ENCODE data around the gene BRPF3. TPM values are rescaled to one million over a fixed set of nuclear protein-coding genes. Genes with fewer than 3 reads are reported as not detected.

Gene BRPF3
- total RNA-seq, 1 donor from 2014 or later, result 7.1 TPM

DNA sequence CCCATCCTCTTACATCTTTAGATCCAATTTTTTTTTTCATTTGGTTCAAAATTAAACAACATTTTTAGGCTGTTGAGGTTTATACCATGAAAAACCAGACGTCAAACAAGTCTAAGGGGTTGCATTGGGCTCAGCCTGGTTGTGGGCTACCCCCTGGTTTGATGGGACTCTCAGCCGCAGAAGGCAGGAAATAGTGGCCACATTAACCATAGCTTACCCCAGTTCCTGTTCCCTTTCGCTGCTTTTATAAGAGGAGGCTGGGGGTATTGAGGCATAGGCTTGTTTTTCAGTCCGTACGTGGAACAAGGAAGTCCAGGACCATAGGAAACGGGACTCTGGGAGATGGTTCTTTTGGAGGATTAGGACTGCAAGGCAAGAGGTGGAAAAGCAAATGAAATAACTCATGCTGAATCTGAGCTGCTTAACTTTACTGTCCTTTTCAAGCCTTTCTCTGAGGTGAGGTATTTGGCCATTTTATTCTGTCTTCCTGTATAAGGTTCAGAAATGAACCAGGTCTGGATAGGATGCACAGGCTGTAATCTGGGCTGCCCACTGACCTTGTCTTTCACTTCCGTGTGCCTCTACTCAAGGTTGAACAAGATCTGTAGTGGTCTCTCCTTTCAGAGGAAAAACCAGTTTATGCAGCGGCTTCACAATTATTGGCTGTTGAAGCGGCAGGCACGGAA, 7.7 kb downstream of the BRPF3 start:
- DNase-seq (ENCODE audit: low read depth), result no peak
- TF ChIP-seq, protein P1, sequence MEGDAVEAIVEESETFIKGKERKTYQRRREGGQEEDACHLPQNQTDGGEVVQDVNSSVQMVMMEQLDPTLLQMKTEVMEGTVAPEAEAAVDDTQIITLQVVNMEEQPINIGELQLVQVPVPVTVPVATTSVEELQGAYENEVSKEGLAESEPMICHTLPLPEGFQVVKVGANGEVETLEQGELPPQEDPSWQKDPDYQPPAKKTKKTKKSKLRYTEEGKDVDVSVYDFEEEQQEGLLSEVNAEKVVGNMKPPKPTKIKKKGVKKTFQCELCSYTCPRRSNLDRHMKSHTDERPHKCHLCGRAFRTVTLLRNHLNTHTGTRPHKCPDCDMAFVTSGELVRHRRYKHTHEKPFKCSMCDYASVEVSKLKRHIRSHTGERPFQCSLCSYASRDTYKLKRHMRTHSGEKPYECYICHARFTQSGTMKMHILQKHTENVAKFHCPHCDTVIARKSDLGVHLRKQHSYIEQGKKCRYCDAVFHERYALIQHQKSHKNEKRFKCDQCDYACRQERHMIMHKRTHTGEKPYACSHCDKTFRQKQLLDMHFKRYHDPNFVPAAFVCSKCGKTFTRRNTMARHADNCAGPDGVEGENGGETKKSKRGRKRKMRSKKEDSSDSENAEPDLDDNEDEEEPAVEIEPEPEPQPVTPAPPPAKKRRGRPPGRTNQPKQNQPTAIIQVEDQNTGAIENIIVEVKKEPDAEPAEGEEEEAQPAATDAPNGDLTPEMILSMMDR (conservative IDR thresholded peaks at IDR 0.05; ENCODE audit: low read depth, low read length), result no peak
- no peak overlapping the region for H3K4me3 ChIP-seq (ENCODE audit: low read depth, low read length)

DNA sequence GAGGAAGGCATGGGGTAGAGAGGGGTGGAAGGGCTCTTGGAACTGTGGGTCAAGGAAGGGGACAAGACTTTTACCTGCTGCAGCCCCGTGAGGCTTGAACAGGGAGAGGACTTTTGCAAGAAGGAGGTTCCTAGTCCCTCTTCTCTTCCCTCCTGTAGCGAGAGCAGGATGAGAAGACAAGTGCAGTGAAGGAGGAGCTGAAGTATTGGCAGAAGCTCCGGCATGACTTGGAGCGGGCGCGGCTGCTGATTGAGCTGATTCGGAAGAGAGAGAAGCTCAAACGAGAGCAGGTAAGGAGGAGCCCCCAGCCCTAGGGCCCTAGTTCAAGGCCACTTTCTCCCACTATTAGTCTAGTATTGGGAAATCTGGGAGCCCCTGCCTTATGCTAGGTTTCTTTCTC, 10.6 kb downstream of the BRPF3 start:
- TF ChIP-seq, protein P1 (conservative IDR thresholded peaks at IDR 0.05; ENCODE audit: low read depth, low read length), result no peak
- DNase-seq (ENCODE audit: low read depth), result no peak
- H3K4me3 ChIP-seq (ENCODE audit: low read depth, low read length), result no peak overlapping the region

DNA sequence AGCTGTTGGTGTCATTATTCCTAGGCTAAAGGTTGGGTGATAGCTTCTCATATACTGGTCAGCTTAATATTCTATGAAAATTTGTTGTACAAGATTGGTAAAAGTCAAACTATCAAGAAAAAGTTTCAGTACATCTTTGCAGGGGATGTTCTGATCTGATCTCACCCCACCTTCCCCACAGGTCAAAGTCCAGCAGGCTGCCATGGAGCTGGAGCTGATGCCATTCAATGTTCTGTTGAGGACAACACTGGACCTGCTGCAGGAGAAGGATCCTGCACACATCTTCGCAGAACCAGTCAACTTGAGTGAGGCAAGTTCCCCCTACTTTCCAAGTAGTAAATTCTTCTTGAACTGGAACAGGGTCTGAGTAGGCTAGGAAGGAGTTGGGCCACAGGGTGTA, 13.1 kb downstream of the BRPF3 start:
- TF ChIP-seq, protein P1 (conservative IDR thresholded peaks at IDR 0.05; ENCODE audit: low read depth, low read length), result no peak
- DNase-seq (ENCODE audit: low read depth), result no peak
- no peak overlapping the region for H3K4me3 ChIP-seq (ENCODE audit: low read depth, low read length)

DNA sequence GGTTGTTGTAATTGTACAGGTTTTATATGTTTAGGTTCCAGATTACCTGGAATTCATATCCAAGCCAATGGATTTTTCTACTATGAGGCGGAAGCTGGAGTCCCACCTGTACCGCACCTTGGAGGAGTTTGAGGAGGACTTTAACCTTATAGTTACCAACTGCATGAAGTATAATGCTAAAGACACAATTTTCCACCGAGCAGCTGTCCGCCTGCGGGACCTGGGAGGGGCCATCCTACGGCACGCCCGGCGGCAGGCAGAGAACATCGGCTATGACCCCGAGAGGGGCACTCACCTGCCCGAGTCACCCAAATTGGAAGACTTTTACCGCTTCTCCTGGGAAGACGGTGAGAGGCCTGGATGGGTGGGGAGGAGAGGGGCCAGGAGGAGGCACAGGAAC, 13.6 kb downstream of the BRPF3 start:
- TF ChIP-seq, protein P1 (conservative IDR thresholded peaks at IDR 0.05; ENCODE audit: low read depth, low read length), result no peak
- H3K4me3 ChIP-seq (ENCODE audit: low read depth, low read length), result no peak overlapping the region
- DNase-seq (ENCODE audit: low read depth), result no peak

DNA sequence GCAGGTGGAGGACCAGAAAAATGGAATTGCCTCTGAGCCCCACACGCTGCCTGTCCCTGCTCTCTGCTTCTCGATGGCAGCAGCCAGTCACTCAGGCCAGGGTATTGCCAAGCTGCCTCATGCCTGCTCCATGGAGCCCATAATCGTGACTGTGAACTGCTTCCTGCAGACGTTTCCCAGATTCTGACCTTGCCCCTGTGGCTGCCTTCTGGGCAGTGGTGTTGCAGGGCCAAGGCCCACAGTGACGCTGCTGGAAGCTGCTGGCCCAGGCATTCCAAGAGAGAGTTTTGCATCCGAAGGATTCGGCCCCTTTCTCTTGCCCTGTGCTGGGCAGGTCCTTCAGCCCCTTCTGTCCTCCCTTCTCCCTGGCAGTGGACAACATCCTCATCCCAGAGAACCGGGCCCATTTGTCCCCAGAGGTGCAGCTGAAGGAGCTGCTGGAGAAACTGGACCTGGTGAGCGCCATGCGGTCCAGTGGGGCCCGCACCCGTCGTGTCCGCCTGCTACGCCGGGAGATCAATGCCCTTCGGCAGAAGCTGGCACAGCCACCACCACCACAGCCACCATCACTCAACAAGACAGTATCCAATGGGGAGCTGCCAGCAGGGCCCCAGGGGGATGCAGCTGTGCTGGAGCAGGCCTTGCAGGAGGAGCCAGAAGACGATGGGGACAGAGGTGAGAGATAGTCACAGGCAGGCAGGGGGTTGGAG, 14.5 kb downstream of the BRPF3 start:
- no peak for DNase-seq (ENCODE audit: low read depth)
- H3K4me3 ChIP-seq (ENCODE audit: low read depth, low read length), result no peak overlapping the region
- TF ChIP-seq, protein P1 (conservative IDR thresholded peaks at IDR 0.05; ENCODE audit: low read depth, low read length), result no peak

DNA sequence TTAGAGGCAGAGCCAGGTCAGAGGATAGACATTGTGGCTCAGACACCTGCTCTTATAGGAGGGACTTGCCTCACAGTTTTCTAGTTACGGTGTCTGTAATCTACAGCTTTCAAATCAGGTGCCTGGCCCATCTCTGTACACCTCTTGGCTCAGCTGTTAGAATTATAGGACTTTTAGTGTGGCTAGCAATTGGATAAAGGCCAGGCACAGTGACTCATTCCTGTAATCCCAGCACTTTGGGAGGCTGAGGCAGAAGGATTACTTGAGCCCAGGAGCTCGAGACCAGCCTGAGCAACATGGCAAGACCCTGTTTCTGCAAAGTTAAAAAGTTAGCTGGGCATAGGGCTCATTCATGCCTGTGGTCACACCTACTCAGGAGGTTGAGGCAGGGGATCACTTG, 20.0 kb downstream of the BRPF3 start:
- TF ChIP-seq, protein P1 (conservative IDR thresholded peaks at IDR 0.05; ENCODE audit: low read depth, low read length), result no peak
- no peak overlapping the region for H3K4me3 ChIP-seq (ENCODE audit: low read depth, low read length)
- no peak for DNase-seq (ENCODE audit: low read depth)

DNA sequence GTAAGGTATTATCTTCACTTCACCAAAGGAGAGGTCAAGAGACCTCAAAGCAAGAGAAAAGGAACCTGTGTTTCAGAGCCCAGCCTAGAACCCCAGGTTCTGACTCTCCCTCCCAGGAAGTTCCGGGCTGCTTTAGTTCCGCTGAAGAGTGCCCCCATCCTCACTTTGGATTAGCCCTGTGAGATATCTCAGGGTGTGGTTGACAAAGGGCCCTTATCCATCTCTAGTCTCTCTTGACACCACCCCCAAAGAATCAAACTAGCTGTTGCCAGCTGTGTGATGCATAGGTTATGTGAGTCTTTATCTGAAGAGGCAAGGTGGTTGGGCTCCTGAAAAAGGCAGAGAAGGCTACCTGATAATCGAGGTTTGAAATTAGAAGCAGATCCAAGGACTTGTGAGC, 20.6 kb downstream of the BRPF3 start:
- no peak for DNase-seq (ENCODE audit: low read depth)
- TF ChIP-seq, protein P1 (conservative IDR thresholded peaks at IDR 0.05; ENCODE audit: low read depth, low read length), result no peak
- H3K4me3 ChIP-seq (ENCODE audit: low read depth, low read length), result no peak overlapping the region
